Upper lobe of left lung (tissue), 6 donors: ENCODE data around the gene SLC9A5. TPM values are rescaled to one million over a fixed set of nuclear protein-coding genes. Genes with fewer than 3 reads are reported as not detected.

Source experiments
- ATAC-seq, 2 donors: fragments of 200-7000 bp; cut with Tn5 transposase; one replicate each; pipeline ENCODE4 v1.9.1; 2022; ENCODE audit warnings: mild to moderate bottlenecking in 2 of 2, moderate library complexity in 2 of 2; ENCODE audit not compliant: low FRiP score in 2 of 2
- DNase-seq, 2 donors: peaks; one replicate each; pipeline ENCODE4 v3.0.0-alpha.2; 2019 to 2020
- H3K27ac ChIP-seq, 4 donors: fragments of 200-600 bp; sonication (generic); one replicate each; pipeline ENCODE4 v1.5.1; 2016 to 2019
- H3K27me3 ChIP-seq, 4 donors: fragments of 200-600 bp; sonication (generic); one replicate each; pipeline ENCODE4 v1.5.1; 2017 to 2019
- H3K36me3 ChIP-seq, 4 donors: fragments of 200-600 bp; sonication (generic); one replicate each; pipeline ENCODE4 v1.5.1; 2016 to 2019
- H3K4me1 ChIP-seq, 4 donors: fragments of 200-600 bp; sonication (generic); one replicate each; pipeline ENCODE4 v1.5.1; 2018 to 2019
- H3K4me3 ChIP-seq, 4 donors: fragments of 200-600 bp; sonication (generic); one replicate each; pipeline ENCODE4 v1.5.1; 2017 to 2019; ENCODE audit warnings: mild to moderate bottlenecking in 2 of 4, moderate library complexity in 1 of 4
- H3K9me3 ChIP-seq, 4 donors: fragments of 200-600 bp; sonication (generic); one replicate each; pipeline ENCODE4 v1.5.1; 2018 to 2019
- CTCF ChIP-seq, 6 experiments: fragments of 450-650 bp in 4 of 6; fragments of 200-600 bp in 2 of 6; sonication (generic) in 2 of 6; IDR thresholded peaks; one replicate each; pipeline ENCODE4 v1.5.1; 2016 to 2019; ENCODE audit warnings: antibody characterized with exemption in 6 of 6
- EP300 ChIP-seq, 4 donors: sonication (generic); formaldehyde crosslinking; IDR thresholded peaks; one replicate each; pipeline ENCODE4 v1.5.1; 2017; ENCODE audit warnings: antibody characterized with exemption in 4 of 4, control low read depth in 2 of 4
- POLR2A ChIP-seq, 4 donors: fragments of 450-650 bp; IDR thresholded peaks; one replicate each; pipeline ENCODE4 v1.5.1; 2016 to 2017; ENCODE audit warnings: antibody characterized with exemption in 4 of 4, mild to moderate bottlenecking in 2 of 4
- POLR2AphosphoS5 ChIP-seq, 2 donors: sonication (generic); formaldehyde crosslinking; IDR thresholded peaks; one replicate each; pipeline ENCODE4 v1.5.1; 2017; ENCODE audit warnings: antibody characterized with exemption in 2 of 2
- WGBS, 2 donors: methylation state at CpG; one replicate each; pipeline ENCODE4 v1.1.5; 2017 to 2018; 5-methylcytosine and 5-hydroxymethylcytosine counted together
- total RNA-seq, 6 donors: library from RNA; depleted of rRNA in 4 of 6; stranded (reverse); fragments of >200 nt in 4 of 6; gene quantifications; one replicate each; pipeline versions ENCODE4 v1.1.0 to v1.2.1, GENCODE V29; 2016 to 2021
- donor health status: DM: no; HTN: no; CAD: no; lungs with moderate emphysema.
- donor health status: DM: no; HTN: yes; CAD: no; lungs with severe emphysema.

Gene SLC9A5
- total RNA-seq, 6 donors from 2014 or later: 0.76 to 28.3 (median 4.1) TPM

- H3K36me3 ChIP-seq: no peaks in the 10 kb centered on the region
- ATAC-seq: no peak
- DNase-seq: no peak
- no peak overlapping the region for H3K27ac ChIP-seq
- H3K4me3 ChIP-seq: no peak overlapping the region
- 93 to 94% methylated on average over 3 to 4 of the region's 4 CpGs for WGBS, 2 donors
- H3K9me3 ChIP-seq: no peaks in the 10 kb centered on the region
- H3K4me1 ChIP-seq: peaks cover 13 to 17% (median 14%) of the 10 kb centered on the region in 4 donors
- H3K27me3 ChIP-seq: peaks cover 0 to 6% (median 3%) of the 10 kb centered on the region in 4 donors
- no peak for TF ChIP-seq CTCF (IDR thresholded peaks at IDR 0.05)
Measured at GRCh38 chr16:67252609-67253497, 4.1 kb downstream of the SLC9A5 start.

GRCh38 chr16:67254801-67255552 lies 6.2 kb downstream of the SLC9A5 start:
- TF ChIP-seq POLR2AphosphoS5 (IDR thresholded peaks at IDR 0.05): no peak
- no peak for TF ChIP-seq CTCF (IDR thresholded peaks at IDR 0.05)
- no peak for TF ChIP-seq POLR2A (IDR thresholded peaks at IDR 0.05)
- no peak for TF ChIP-seq EP300 (IDR thresholded peaks at IDR 0.05)
- no peak overlapping the region for H3K4me3 ChIP-seq
- no peak overlapping the region for H3K27ac ChIP-seq
- WGBS, 2 donors: 85 to 92% methylated on average over 11 to 14 of the region's 18 CpGs
- DNase-seq (no peak), ATAC-seq (no peak)
- no peaks in the 10 kb centered on the region for H3K4me1 ChIP-seq
- H3K27me3 ChIP-seq: no peaks in the 10 kb centered on the region
- no peaks in the 10 kb centered on the region for H3K9me3 ChIP-seq
- H3K36me3 ChIP-seq: no peaks in the 10 kb centered on the region

- H3K36me3 ChIP-seq: no peaks in the 10 kb centered on the region
- no peak overlapping the region for H3K4me3 ChIP-seq
- no peak overlapping the region for H3K27ac ChIP-seq
- no peaks in the 10 kb centered on the region for H3K27me3 ChIP-seq
- H3K4me1 ChIP-seq: no peaks in the 10 kb centered on the region
- TF ChIP-seq POLR2AphosphoS5 (IDR thresholded peaks at IDR 0.05): no peak
- no peak for TF ChIP-seq EP300 (IDR thresholded peaks at IDR 0.05)
- no peak for TF ChIP-seq POLR2A (IDR thresholded peaks at IDR 0.05)
- no peak for TF ChIP-seq CTCF (IDR thresholded peaks at IDR 0.05)
- DNase-seq (no peak), ATAC-seq (no peak)
- no peaks in the 10 kb centered on the region for H3K9me3 ChIP-seq
- WGBS, 2 donors: 93 to 94% methylated on average over 14 to 17 of the region's 17 CpGs
Measured at GRCh38 chr16:67255553-67256221, 6.9 kb downstream of the SLC9A5 start.

- H3K4me1 ChIP-seq: no peaks in the 10 kb centered on the region
- WGBS, 2 donors: 91 to 98% methylated on average over 8 to 11 of the region's 11 CpGs
- TF ChIP-seq EP300 (IDR thresholded peaks at IDR 0.05) (no peak), CTCF (IDR thresholded peaks at IDR 0.05) (no peak), POLR2AphosphoS5 (IDR thresholded peaks at IDR 0.05) (no peak), POLR2A (IDR thresholded peaks at IDR 0.05) (no peak)
- H3K27ac ChIP-seq: no peak overlapping the region
- DNase-seq: no peak
- H3K27me3 ChIP-seq: no peaks in the 10 kb centered on the region
- no peaks in the 10 kb centered on the region for H3K36me3 ChIP-seq
- no peak for ATAC-seq
- H3K9me3 ChIP-seq: no peaks in the 10 kb centered on the region
- no peak overlapping the region for H3K4me3 ChIP-seq
Measured at GRCh38 chr16:67256701-67257230, 8.0 kb downstream of the SLC9A5 start.
